GM12892 (cell line): Measurements from ENCODE around the gene PDX1.

Source experiments
- POLR2A ChIP-seq: IDR thresholded peaks from 2 replicates; pipeline ENCODE4 v1.6.1; 2011; ENCODE audit warnings: low read depth, low read length, control low read depth
- POLR2AphosphoS5 ChIP-seq: IDR thresholded peaks from 2 replicates; pipeline ENCODE4 v1.6.1; 2011; ENCODE audit warnings: low read depth, low read length, control low read depth

DNA sequence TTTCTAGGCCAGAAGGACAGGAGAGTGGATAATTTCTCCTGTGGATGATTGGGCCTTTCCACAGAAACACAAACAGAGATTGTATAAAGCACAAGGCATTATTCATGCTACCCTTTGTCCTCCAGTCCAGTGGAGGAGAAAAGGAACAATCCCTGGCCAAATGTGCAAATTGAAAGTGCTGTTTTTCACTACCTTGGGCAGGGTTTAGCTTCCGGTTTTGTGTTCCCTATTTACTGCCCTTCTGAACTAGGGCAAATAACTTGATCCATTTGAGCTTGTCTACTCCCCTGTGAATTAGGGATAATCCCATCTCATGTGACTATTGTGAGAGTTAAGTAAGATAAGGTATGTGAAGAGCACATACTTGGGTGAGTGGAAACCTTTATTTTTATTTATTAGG is 13.3 kb downstream of the PDX1 start:
- TF ChIP-seq POLR2A (no peak), POLR2AphosphoS5 (no peak)
